Parathyroid adenoma (tissue), 2 donors: Measurements from ENCODE around the gene PLAC1.

Experiments
- H2AFZ ChIP-seq: fragments of 300-600 bp; sonication (generic); one replicate; pipeline ENCODE4 v1.7.0; 2017; ENCODE audit warnings: antibody characterized with exemption, mild to moderate bottlenecking
- H3K27ac ChIP-seq: fragments of 300-600 bp; sonication (generic); one replicate; pipeline ENCODE4 v1.7.0; 2017
- H3K27me3 ChIP-seq: fragments of 300-600 bp; sonication (generic); one replicate; pipeline ENCODE4 v1.7.0; 2017; ENCODE audit warnings: low read length; ENCODE audit not compliant: control insufficient read depth, insufficient read depth
- H3K36me3 ChIP-seq: fragments of 300-600 bp; sonication (generic); one replicate; pipeline ENCODE4 v1.7.0; 2017; ENCODE audit warnings: low read length; ENCODE audit not compliant: control insufficient read depth, insufficient read depth
- H3K4me1 ChIP-seq: fragments of 300-600 bp; sonication (generic); one replicate; pipeline ENCODE4 v1.7.0; 2017; ENCODE audit warnings: control low read depth
- H3K4me2 ChIP-seq: fragments of 300-600 bp; sonication (generic); one replicate; pipeline ENCODE4 v1.7.0; 2017; ENCODE audit warnings: low read length
- H3K4me3 ChIP-seq: fragments of 300-600 bp; sonication (generic); one replicate; pipeline ENCODE4 v1.7.0; 2017; ENCODE audit warnings: low read depth, low read length
- H3K79me2 ChIP-seq: fragments of 300-600 bp; sonication (generic); one replicate; pipeline ENCODE4 v1.7.0; 2017; ENCODE audit warnings: control low read depth
- H3K9ac ChIP-seq: fragments of 300-600 bp; sonication (generic); one replicate; pipeline ENCODE4 v1.7.0; 2017; ENCODE audit warnings: mild to moderate bottlenecking
- H3K9me3 ChIP-seq: fragments of 300-600 bp; sonication (generic); one replicate; pipeline ENCODE4 v1.7.0; 2017; ENCODE audit warnings: low read length; ENCODE audit not compliant: control insufficient read depth
- TF ChIP-seq, protein P1 (sequence below): fragments of 300-600 bp; sonication (generic); IDR thresholded peaks from one replicate; pipeline ENCODE4 v1.7.0; 2017; ENCODE audit warnings: antibody characterized with exemption, mild to moderate bottlenecking
- donor health status: primary hyperparathyroidism.

PLAC1 gene

DNA sequence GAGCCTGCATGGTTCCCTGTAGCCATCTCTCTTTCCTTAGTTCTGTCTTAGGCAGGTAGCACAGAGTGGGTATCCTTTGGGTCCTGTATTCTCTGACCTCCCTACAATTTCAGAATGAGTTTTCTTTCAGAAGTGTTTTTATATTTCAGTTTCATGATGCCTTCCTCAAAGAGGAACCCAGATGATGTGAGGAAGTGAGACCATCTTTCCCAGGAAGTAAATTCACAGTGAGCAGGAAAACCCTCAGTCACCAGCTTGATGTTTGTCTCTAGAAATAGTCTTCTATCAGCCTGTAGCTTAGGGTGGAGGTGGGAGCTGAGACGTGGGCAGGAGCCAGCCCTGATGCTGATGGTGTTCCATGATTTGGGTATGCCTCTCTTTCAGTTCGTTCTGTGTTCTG, 16.9 kb downstream of the PLAC1 start:
- Histone ChIP-seq H3K9me3 (no peaks in the 10 kb centered on the region), H3K4me3 (no peak overlapping the region), H3K36me3 (no peaks in the 10 kb centered on the region), H3K4me2 (no peak overlapping the region), H3K27ac (no peak overlapping the region), H2AFZ (no peak overlapping the region), H3K9ac (no peak overlapping the region), H3K4me1 (no peaks in the 10 kb centered on the region), H3K27me3 (no peaks in the 10 kb centered on the region), H3K79me2 (no peaks in the 10 kb centered on the region)
- TF ChIP-seq, protein P1, sequence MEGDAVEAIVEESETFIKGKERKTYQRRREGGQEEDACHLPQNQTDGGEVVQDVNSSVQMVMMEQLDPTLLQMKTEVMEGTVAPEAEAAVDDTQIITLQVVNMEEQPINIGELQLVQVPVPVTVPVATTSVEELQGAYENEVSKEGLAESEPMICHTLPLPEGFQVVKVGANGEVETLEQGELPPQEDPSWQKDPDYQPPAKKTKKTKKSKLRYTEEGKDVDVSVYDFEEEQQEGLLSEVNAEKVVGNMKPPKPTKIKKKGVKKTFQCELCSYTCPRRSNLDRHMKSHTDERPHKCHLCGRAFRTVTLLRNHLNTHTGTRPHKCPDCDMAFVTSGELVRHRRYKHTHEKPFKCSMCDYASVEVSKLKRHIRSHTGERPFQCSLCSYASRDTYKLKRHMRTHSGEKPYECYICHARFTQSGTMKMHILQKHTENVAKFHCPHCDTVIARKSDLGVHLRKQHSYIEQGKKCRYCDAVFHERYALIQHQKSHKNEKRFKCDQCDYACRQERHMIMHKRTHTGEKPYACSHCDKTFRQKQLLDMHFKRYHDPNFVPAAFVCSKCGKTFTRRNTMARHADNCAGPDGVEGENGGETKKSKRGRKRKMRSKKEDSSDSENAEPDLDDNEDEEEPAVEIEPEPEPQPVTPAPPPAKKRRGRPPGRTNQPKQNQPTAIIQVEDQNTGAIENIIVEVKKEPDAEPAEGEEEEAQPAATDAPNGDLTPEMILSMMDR = no peak

DNA sequence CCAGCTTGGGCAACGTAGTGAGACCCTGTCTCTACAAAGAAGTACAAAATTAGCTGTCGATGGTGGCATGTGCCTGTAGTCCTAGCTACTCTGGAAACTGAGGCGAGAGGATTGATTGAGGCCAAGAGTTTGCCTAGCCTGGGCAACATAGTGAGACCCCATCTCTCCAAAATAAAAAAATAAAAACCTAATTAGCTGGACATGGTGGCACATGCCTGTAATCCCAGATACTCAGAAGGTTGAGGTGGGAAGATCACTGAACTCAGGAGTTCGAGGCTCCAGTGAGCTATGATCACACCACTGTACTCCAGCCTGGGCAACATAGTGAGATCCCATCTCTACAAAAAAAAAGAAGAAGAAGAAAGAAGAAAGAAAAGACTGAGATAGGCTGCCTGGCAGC, 17.4 kb downstream of the PLAC1 start:
- no peaks in the 10 kb centered on the region for H3K36me3 ChIP-seq
- TF ChIP-seq, protein P1 = no peak
- no peak overlapping the region for H3K9ac ChIP-seq
- H3K27me3 ChIP-seq = no peaks in the 10 kb centered on the region
- no peaks in the 10 kb centered on the region for H3K9me3 ChIP-seq
- H3K79me2 ChIP-seq = no peaks in the 10 kb centered on the region
- H3K27ac ChIP-seq = no peak overlapping the region
- no peaks in the 10 kb centered on the region for H3K4me1 ChIP-seq
- no peak overlapping the region for H3K4me2 ChIP-seq
- H3K4me3 ChIP-seq = no peak overlapping the region
- no peak overlapping the region for H2AFZ ChIP-seq

DNA sequence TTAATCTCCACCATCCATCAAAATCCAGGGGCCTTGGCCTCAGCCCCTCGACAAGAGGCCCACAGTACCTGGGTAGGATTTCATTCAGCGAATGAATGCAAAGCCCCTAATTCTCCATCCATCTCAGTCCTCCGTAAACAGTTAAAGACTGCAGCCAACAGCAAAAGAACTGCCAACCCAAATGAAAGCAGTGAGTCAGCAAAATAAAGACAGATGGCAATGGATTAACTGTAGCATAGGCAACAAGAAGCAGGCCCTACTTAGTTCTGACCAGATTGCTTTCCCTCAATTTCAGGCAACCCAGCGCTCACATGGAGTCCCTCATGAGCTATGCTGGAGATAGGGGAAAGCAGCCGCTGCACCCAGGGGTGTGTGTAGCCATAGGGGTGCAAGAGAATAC, 21.4 kb downstream of the PLAC1 start:
- no peaks in the 10 kb centered on the region for H3K9me3 ChIP-seq
- no peaks in the 10 kb centered on the region for H3K36me3 ChIP-seq
- no peak overlapping the region for H3K4me2 ChIP-seq
- no peaks in the 10 kb centered on the region for H3K27me3 ChIP-seq
- H3K27ac ChIP-seq = no peak overlapping the region
- H3K9ac ChIP-seq = no peak overlapping the region
- TF ChIP-seq, protein P1 = no peak
- H3K4me3 ChIP-seq = no peak overlapping the region
- no peaks in the 10 kb centered on the region for H3K79me2 ChIP-seq
- H2AFZ ChIP-seq = no peak overlapping the region
- no peaks in the 10 kb centered on the region for H3K4me1 ChIP-seq

DNA sequence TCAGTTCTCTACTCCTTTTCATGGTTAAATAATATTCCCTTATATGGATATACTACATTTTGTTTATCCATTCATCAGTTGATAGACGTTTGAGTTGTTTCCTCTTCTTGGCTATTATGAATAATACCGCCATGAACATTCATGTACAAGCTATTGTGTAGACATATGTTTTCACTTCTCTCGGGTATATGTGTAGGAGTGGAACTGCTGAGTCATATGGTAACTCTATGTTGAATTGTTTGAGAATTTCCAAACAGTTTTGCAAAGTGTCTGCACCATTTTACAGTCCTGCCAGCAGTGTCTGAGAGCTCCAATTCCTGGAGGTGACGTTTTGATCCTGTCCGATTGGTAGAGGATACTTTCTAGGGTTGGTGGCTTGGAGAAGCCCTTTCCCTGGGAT, 23.6 kb downstream of the PLAC1 start:
- Histone ChIP-seq H3K36me3 (no peaks in the 10 kb centered on the region), H3K27me3 (no peaks in the 10 kb centered on the region), H3K4me1 (no peaks in the 10 kb centered on the region), H3K79me2 (no peaks in the 10 kb centered on the region), H3K9me3 (no peaks in the 10 kb centered on the region), H3K4me3 (no peak overlapping the region), H3K27ac (no peak overlapping the region), H2AFZ (no peak overlapping the region), H3K4me2 (no peak overlapping the region), H3K9ac (no peak overlapping the region)
- TF ChIP-seq, protein P1 = no peak

DNA sequence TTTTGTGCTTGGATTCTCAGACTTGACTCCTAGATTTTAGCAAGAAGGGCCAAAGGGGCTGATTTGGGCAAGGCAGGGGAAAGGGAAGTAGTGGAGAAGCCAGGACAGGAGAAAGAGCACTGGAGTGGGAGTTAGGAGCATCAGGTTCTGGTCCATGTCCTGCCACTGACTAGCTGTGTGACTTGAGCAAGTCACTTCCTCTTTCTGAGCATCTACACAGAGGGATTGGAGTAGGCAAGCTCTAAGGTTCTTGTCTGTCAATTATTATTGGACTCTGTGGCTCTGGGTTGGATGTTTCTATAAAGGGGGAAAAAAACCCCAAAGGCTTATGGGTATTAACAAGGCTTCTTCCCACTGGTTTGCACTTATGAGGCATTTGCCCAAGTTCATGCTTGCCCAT, 24.4 kb downstream of the PLAC1 start:
- no peak overlapping the region for H3K9ac ChIP-seq
- H2AFZ ChIP-seq = no peak overlapping the region
- H3K36me3 ChIP-seq = no peaks in the 10 kb centered on the region
- no peak overlapping the region for H3K4me3 ChIP-seq
- H3K27me3 ChIP-seq = no peaks in the 10 kb centered on the region
- TF ChIP-seq, protein P1 = no peak
- no peaks in the 10 kb centered on the region for H3K79me2 ChIP-seq
- H3K27ac ChIP-seq = no peak overlapping the region
- H3K4me1 ChIP-seq = no peaks in the 10 kb centered on the region
- H3K9me3 ChIP-seq = no peaks in the 10 kb centered on the region
- H3K4me2 ChIP-seq = no peak overlapping the region
